GM18517 (cell line): ENCODE measurements around the gene RAN.
A peak's percentile ranks its signal among the peaks of the same experiment; 100 is the strongest.
"Not testable (repeated sequence)": the region's sequence is repeated elsewhere in the genome, so short reads cannot be mapped to it uniquely, and the experiment has no call there.

Source experiments
- ATAC-seq: cut with Tn5 transposase; IDR thresholded peaks from one replicate; pipeline ENCODE4 v1.9.1; 2021; ENCODE audit warnings: mild to moderate bottlenecking, moderate library complexity; ENCODE audit not compliant: unreplicated experiment

RAN gene

GRCh38 chr12:130849561-130850417, 22.1 kb upstream of the RAN start:
- no peak for ATAC-seq

GRCh38 chr12:130850418-130851021, 21.3 kb upstream of the RAN start:
- ATAC-seq = no peak

- ATAC-seq = no peak
These were observed 15.8 kb upstream of the RAN start for GRCh38 chr12:130856088-130856487.

- no peak for ATAC-seq
These were observed 13.8 kb upstream of the RAN start for GRCh38 chr12:130858084-130858483.

GRCh38 chr12:130859161-130859560, 12.7 kb upstream of the RAN start:
- no peak for ATAC-seq

- no peak for ATAC-seq
These were observed 11.6 kb upstream of the RAN start for GRCh38 chr12:130860311-130860710.

GRCh38 chr12:130862161-130862560, 9.7 kb upstream of the RAN start:
- ATAC-seq = no peak

GRCh38 chr12:130862771-130863170, 9.1 kb upstream of the RAN start:
- not testable (repeated sequence) for ATAC-seq

- no peak for ATAC-seq
These were observed 8.6 kb upstream of the RAN start for GRCh38 chr12:130863298-130863697.

GRCh38 chr12:130868412-130868811, 3.5 kb upstream of the RAN start:
- ATAC-seq = no peak

GRCh38 chr12:130870442-130871285, 1.2 kb upstream of the RAN start:
- peak; percentile 67 for ATAC-seq

- ATAC-seq = peak; percentile 19
These were observed 572 bp downstream of the RAN start for GRCh38 chr12:130872179-130873096.

GRCh38 chr12:130873106-130873795, 1.4 kb downstream of the RAN start:
- no peak for ATAC-seq

- ATAC-seq = no peak
These were observed 2.0 kb downstream of the RAN start for GRCh38 chr12:130873825-130874224.

- no peak for ATAC-seq
These were observed 2.8 kb downstream of the RAN start for GRCh38 chr12:130874696-130875095.

GRCh38 chr12:130875193-130875592, 3.3 kb downstream of the RAN start:
- ATAC-seq = no peak

- ATAC-seq = not testable (repeated sequence)
These were observed 3.8 kb downstream of the RAN start for GRCh38 chr12:130875708-130876107.

GRCh38 chr12:130876297-130876696, 4.4 kb downstream of the RAN start:
- no peak for ATAC-seq

GRCh38 chr12:130876758-130877157, 4.9 kb downstream of the RAN start:
- ATAC-seq = no peak

- ATAC-seq = no peak
These were observed 5.5 kb downstream of the RAN start for GRCh38 chr12:130877333-130877732.
